Measurements from ENCODE around the gene GAGE12H.
"Not testable (repeated sequence)": the region's sequence is repeated elsewhere in the genome, so short reads cannot be mapped to it uniquely, and the experiment has no call there.

DNA sequence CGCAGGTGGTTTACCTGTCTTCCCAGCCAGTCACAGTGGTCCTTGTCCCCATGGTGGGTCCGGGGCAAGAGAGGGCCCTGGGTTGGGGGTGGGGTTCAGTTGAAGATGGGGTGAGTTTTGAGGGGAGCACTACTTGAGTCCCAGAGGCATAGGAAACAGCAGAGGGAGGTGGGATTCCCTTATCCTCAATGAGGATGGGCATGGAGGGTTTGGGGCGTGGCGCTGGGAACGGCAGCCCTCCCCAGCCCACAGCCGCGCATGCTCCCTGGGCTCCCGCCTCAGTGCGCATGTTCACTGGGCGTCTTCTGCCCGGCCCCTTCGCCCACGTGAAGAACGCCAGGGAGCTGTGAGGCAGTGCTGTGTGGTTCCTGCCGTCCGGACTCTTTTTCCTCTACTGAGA lies 38.3 kb upstream of the GAGE12H start, which contains the start of gene GAGE12D:
- TF ChIP-seq, protein P1, sequence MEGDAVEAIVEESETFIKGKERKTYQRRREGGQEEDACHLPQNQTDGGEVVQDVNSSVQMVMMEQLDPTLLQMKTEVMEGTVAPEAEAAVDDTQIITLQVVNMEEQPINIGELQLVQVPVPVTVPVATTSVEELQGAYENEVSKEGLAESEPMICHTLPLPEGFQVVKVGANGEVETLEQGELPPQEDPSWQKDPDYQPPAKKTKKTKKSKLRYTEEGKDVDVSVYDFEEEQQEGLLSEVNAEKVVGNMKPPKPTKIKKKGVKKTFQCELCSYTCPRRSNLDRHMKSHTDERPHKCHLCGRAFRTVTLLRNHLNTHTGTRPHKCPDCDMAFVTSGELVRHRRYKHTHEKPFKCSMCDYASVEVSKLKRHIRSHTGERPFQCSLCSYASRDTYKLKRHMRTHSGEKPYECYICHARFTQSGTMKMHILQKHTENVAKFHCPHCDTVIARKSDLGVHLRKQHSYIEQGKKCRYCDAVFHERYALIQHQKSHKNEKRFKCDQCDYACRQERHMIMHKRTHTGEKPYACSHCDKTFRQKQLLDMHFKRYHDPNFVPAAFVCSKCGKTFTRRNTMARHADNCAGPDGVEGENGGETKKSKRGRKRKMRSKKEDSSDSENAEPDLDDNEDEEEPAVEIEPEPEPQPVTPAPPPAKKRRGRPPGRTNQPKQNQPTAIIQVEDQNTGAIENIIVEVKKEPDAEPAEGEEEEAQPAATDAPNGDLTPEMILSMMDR (IDR thresholded peaks at IDR 0.05), result not testable (repeated sequence)
- TF ChIP-seq POLR2A (IDR thresholded peaks at IDR 0.05), result not testable (repeated sequence)

Data from suprapubic skin (tissue), 3 donors.